CD4-positive, alpha-beta T cell treated with Interleukin-4 for 1 hour (primary cell): ENCODE measurements around the gene PSMB5.
"Not testable (repeated sequence)": the region's sequence is repeated elsewhere in the genome, so short reads cannot be mapped to it uniquely, and the experiment has no call there.

Experiments
- DNase-seq, 2 donors: peaks; one replicate each; pipeline ENCODE4 v3.0.0-alpha.2; 2020 to 2022

Gene PSMB5

DNA sequence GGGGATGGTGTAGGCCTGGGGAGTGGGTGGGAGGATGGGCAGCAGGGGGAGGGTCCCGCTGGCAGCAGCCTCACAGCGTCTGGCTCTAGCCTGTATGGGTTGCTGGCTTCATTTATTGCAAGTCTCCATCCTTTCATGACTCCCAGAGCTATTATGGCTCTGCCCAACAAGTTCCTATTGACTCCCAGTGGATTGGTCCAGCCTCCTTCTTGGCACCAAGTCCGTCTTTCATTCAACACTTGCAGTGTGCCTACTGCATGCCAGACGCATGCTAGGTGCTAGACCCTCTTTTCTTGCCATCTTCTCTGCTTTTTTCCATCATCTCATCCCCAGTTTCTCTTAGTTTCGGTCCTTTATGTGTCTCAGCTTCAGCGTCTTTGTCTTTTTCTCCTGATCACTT lies 8.4 kb upstream of the PSMB5 start:
- no peak for DNase-seq

DNA sequence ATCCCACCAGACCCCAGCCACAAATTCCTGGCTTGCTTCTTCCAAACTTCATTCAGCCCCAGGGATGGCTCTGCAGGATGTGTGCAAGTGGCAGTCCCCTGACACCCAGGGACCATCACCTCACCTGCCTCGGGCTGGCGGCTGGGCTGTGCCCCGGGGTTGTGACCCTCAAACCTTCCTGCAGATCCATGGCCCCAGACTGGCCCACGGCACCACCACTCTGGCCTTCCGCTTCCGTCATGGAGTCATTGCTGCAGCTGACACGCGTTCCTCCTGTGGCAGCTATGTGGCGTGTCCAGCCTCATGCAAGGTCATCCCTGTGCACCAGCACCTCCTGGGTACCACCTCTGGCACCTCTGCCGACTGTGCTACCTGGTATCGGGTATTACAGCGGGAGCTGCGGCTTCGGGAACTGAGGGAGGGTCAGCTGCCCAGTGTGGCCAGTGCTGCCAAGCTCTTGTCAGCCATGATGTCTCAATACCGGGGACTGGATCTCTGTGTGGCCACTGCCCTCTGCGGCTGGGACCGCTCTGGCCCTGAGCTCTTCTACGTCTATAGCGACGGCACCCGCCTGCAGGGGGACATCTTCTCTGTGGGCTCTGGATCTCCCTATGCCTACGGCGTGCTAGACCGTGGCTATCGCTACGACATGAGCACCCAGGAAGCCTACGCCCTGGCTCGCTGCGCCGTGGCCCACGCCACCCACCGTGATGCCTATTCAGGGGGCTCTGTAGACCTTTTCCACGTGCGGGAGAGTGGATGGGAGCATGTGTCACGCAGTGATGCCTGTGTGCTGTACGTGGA lies 7.7 kb upstream of the PSMB5 start, which contains the start of gene PSMB11:
Gene PSMB11, plus strand, starts transcription at position 51 of the 804 bp plus-strand sequence. Its CDS starts 14 bp downstream, at position 65.
- DNase-seq: no peak

DNA sequence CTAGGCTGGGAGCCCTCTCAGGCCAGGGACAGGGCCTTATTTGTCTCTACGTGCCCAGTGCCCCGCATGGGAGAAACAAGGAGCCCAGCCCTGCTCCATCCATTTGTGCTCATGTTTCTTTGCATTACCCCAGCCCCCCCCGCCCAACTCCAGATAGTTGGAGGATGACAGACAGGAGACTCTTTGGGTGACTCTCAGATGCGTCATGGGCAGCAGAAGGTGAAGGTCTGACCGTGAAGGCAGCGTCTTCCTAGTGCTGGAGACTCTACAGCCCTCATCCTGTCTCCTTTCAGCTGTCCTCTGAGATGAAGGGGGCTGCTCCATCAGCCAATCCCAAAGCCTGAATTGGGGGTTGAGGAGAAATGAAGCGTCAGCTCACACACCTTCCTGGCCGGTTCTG lies 7.0 kb upstream of the PSMB5 start:
- DNase-seq: no peak

DNA sequence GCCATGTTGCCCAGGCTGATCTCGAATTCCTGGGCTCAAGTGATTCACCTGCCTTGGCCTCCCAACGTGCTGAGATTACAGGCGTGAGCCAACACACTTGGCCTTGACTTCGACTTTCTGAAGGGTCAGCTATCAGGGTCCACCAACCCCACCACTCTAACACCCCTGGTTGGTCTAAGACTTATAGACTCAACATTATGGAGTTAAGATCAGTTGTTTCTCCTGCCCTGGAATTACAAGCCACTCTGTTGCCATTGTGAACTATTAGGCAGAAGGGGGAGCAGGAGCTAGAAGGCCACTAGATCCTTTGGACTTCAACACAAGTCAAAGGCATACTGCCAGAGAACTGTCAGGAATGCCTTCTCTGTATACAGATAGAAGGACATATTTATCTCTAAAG lies 5.4 kb upstream of the PSMB5 start:
- no peak for DNase-seq

DNA sequence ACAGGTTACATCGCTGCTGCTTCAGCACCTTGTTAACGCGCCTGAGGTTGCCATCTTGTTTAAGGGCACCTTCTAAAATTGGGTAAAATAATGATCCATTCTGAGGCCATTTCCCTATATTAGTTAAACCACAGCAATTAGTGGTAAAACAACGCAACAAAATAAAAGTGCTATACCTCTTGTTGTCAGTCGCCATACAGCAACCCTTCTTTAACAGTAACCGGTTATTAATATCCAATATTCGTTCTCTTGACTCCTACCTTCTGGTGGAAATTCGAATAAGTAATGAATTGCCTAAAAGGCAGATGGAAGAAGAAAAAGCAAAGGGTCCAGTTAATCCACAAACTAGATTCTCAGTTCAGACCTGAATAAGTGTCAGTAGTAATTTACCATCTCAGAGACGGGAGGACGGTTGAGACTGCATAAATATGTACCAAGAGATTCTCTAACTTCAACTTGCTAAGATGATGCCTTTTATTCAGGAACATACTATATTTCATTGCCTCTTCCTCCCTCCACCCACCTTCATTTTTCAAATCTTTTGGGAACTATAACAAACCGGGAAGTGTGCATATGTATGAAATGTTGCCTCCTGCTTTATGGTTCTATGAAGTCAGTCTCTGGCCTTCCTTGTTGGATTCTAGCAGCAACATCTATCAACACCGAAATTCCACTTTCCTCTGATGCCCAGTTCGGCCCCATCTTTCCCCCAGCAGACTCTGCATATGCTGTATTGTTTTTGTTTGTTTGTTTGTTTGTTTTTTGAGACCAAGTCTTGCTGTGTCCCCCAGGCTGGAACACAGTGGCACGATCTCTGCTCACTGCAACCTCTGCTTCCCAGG lies 824 bp upstream of the PSMB5 start:
- no peak for DNase-seq

DNA sequence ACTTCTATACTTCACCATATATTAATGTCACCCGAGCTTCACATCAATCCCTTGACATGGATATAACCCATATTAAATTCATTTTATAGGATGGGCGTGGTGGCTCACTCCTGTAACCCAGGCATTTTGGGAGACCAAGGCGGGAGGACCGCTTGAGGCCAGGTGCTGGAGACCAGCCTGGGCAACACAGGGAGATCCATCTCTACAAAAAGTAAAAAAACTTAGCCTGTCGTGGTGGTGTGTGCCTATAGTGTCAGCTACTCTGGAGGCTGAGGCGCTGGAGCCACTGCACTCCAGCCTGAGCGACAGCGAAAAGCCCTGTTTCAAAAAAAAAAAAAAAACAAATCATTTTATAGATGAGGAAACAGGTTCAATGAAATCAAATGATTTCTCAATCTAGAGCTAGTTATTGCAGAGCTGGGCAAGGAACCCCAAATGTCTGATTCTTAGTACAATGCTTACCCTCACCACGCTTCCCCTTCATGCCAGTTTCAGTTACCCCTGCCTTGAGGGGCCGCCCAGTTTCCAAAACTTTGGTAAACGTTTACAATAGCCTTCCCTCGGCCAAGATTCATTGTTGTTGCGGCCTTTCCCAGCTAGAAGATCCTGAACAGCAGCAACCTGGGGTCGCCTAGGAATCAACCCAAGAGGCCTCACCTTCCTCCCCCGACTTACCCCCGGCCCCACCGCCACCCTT lies 751 bp downstream of the PSMB5 start:
- no peak for DNase-seq

DNA sequence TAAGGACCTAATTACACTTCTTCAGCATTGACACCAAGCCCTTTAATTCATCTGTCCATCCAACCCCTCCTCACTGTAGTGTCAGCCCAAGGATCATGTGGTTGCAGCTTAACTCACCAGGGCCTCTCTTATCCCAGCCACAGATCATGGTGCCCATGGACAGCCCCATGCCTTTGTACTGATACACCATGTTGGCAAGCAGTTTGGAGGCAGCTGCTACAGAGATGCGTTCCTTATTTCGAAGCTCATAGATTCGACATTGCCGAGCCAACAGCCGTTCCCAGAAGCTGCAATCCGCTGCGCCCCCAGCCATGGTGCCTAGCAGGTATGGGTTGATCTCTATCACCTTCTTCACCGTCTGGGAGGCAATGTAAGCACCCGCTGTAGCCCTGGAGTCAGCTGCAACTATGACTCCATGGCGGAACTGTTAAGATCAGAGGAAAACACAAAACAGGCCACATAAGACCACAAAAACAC lies 1.4 kb downstream of the PSMB5 start:
- no peak for DNase-seq

DNA sequence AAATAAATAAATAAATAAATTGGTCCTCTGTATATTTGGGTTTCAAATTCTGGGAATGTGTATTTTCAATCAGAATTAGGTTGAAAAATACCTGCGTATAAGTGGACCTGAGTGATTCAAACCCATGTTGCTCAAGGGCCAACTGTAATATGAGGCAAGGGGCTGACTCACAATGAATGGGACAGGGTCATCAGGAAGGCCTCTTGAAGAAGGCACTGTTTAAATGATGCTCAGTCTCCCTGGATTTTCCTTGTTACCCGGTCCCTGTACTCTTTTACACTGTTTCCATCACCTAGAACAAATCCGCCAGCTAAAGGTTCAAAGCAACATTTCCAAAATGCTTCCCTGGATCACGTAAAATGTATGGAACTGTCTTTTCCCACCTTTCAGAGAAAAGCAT lies 3.8 kb downstream of the PSMB5 start:
- no peak for DNase-seq

DNA sequence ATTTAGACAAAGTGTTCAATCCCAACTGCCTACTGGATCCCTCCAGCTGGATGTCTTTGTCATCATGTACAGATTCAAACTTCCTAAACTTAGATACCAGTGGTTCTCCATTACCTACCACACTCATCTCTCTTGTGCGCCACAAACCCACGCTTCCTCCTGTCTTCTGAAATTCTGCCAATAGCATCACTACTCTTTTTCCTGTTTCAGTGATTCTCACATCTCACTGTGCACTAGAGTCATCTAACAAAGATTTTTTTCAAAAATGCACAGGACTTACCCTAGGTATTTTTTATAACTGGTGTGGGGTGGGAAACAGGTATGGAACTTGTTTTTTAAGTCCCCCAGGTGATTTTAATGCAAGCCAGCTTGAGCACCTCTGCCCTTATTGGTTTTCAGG lies 5.9 kb downstream of the PSMB5 start:
- peak in 1 of 2 donors; percentile 41 for DNase-seq

DNA sequence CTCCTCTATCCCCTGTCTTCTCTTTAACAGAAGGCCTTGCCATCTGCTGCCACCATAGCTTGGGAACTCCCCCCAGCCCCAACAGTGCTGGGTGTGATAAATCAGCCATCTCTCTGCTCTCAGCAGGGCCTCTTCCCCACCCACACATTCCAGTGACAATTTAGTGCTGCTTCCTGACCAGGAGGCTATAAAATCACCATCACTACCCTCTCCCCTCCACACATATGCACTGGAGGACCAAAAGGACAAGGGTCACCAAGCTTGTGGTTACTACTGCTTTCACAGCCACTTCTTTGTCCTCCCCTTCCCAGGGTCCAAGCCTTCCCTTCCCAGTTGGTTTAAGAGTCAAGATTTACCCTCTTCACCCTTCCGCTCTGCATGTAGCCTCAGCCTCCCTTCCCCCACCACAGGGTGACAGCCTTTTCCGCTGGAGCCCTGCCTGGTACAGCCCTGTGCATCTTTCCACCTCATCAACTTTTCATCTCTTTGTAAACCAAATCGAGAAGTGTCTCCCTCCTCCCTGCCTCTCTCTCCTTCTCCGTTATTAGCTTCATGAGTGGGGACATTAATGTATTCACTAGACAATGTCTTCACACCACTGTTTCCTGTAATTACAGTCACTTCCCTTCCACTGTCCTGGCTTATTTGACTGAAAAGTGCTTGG lies 9.4 kb downstream of the PSMB5 start:
- no peak for DNase-seq

DNA sequence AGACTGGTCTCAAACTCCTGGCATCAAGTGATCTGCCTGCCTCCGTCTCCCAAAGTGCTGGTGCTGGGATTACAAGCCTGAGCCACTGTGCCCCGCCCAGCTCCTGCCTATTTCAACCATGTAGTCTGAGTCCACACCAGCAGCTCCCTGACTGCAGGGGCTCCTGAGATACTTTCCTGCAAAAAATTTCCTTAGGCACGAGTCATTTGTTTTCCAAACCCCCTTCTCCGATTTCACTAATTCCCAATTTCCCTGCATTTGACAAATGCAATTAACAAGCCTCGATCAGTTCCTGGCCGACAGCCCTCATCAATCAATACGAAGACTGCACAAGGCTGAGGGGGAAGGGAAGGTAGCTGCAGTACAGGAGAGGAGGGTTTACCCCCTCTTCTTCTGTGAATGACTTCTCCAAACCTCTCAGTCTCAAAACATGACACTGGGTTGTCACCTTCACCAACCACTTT lies 10.1 kb downstream of the PSMB5 start:
- DNase-seq: no peak

DNA sequence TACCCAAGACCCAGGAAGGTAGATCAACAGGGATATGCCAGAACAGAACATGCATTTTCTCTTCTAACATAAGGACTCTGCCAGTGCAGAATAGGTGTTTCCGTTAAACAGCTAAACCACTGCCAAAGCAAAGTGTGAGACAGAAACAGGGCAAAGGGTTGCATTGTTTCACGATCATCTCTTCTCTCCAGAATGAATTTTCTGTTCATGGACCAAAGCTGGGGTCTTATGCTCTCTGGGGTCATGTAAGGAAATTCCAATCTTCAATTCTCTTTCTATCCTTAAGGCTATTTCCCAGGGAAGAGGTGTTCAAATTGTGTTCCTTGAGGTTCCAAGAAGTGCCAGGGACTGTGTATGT lies 10.9 kb downstream of the PSMB5 start:
- DNase-seq: no peak

DNA sequence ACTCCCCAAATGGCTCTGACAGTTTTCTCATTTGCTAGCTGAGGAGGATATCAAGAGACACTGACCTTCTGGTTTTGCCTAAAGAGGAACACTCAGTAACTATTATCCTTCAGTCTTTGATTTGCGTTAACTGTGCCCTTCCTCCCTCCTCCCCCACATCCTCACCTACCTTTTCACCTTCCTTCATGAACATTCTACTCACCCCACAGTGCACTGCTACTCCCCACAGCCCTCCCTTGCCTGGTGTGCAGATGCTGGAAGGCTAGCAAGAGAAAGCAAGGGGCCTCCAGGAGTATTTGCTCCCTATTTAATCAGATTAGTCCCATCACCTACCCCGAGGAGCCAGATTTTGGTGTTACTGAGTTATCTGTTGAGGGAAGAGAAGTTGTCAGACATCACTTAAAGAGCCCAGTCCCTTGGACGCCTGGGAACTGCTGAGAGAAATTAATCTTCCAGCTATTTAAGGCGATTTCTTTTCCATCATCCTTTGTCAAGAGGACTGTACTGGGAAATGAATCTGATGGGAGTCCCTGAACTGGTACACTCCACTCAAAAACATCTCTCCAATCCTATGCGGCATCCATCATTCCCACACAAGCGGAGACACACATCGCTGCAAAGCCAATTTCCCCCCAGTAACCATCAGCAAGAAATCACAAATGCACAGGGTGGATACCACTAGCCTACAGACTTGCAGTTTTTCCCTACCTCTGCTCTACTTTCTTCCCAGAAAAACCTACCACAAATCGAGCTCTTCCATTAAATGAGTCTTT lies 11.5 kb downstream of the PSMB5 start:
- DNase-seq: no peak

DNA sequence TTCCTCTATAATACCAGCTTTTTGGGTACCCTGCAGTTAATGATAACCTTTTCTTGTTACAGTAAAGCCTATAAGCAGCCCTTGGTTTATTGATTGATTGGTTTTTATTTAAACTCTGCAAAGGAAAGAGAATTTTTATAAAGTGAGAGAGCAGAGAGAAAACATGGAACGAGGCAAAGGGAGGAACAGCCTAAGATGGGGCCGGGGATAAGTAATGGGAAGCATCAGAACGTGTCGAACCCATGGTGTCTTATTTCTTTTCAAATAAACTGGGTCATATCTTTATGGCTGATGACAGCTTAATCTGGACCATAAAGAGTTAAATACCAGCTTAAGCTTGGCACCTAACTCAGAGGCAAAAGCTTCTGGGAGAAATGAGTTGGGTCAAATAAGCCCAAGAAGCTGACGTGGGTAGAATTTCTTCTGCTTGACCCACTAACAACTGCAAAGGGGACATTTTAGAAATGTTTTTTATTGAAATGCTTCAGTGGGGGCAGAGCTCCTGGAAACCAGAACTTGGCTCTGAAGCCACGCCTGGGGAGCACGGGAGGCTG lies 12.7 kb downstream of the PSMB5 start:
- no peak for DNase-seq

DNA sequence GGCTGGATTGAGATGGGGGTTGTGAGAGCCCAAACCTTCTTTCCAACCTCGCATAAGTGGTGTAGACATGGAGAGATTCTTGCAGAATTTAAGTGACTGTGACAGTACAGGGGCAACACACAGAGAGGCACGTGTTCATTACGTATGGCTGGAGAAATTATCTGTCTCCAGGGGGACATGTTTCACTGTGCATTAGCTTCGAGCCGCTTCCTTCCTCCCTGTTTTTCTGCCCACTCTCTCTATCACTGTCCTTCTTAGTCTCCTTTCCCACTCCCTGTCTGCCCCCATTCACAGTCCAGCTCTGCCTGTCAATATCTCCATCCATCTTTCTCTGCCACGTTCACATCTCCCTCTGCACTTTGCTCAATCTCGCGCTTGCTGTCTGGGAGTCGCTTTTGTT lies 13.3 kb downstream of the PSMB5 start:
- DNase-seq: no peak

DNA sequence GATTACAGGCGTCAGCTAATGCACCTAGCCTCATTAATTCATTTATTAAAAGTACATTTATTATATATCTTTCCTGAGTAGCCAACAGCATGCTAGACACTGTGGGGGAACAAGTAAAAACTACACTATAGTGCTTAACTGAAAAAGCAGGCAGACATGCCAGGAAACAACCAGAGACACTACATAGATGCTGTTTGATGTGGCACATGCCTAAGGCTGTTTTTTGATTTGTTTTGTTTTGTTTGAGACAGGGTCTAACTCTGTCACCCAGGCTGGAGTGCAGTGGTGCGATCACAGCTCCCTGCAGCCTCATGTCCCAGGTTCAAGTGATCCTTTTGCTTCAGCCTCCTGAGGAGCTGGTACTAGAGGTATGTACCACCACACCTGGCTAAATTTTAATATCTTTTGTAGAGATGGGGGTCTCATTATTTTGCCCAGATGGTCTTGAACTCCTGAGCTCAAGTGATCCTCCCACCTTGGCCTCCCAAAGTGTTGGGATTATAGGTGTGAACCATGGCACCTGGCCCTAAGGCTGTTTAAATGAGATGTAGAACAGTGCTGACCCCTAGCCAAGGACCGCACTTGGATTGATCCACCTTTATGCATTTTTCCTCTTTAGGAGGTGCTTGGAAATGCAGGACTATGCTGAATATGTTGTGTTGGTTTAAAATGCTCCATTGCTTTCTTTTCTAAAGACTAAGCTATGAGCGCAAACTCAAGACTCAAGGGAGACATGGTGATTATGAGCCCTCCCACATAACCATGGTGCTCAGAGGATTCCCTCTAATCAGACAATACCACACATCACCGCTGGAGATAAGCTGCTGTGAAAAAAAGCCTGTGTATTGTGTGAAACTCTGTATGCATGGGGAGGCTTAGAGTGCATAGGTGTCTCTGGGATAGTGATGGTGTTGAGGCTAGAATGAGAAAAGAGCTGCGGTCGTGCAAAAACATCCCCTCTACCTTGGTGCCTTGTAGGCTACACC lies 14.3 kb downstream of the PSMB5 start:
- DNase-seq: no peak

DNA sequence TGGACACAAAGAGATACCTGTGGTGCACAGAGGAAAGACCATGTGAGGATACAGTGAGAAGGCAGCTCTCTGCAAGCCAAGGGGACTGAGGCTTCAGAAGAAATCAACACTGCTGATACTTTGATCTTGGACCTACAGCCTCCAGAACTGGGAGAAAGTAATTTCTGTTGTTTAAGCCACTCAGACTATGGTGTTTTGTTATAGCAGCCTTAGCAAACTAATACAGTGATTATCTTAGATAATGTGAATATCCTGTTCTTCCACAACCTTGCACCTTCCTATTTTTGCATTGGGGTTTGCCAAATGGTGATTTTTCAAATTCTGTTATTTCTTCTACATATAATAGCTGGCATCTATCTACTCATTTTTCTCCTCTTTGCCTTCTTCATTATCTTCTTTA lies 16.6 kb downstream of the PSMB5 start:
- no peak for DNase-seq

DNA sequence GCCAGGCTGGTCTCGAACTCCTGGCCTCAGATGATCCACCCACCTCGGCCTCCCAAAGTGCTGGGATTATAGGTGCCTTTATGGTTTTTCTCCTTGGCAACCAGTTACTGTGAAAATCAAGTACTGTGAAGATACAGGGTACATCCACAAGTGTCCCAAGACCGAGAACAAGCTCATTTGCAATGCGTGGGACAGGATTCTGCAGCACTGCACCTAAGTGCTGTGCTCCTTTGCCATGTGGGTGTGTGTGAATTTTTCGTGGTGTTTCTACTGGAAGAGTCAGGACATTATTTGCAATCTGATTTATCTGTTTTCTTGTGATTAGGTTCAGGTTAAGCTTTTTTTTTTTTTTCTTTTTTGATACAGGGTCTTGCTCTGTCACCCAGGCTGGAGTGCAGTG lies 17.6 kb downstream of the PSMB5 start:
- no peak for DNase-seq

DNA sequence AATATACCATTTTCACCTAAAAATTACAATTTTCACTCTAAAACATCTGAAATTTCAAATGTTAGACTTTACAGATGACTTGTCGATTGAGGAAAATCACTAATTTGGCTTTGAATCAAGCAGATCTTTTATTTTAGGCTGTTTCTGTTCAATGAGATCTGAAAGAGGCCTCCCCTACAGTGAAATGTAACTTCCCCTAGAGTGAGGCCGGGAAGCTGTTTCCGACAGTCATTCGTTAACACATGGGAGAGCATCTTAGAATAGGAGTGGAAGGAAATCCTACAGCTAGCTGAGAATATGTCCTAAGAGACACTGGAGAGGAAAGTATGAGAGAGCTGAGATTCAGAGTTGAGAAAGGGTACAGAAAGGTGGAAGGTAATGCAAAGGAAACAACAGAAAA lies 19.1 kb downstream of the PSMB5 start:
- no peak for DNase-seq

DNA sequence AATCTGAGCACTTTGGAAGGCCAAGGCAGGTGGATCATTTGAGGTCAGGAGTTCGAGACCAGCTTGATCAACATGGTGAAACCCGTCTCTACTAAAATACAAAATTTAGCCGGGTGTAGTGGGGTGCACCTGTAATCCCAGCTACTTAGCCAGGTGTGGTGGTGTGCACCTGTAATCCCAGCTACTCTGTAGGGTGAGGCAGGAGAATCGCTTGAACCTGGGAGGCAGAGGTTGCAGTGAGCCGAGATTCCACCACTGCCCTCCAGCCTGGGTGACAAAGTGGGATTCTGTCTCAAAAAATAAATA lies 21.0 kb downstream of the PSMB5 start:
- DNase-seq: not testable (repeated sequence)
